ENCODE results near the gene PCNX2.

The PCNX2 gene

GRCh38 chr1:233295237-233295974 lies at the start of gene PCNX2:
Gene PCNX2 (minus strand): TSS chr1:233295725. CDS start chr1:233295478, 247 bp downstream.
- peak in 5 of 14 donors; percentile 9 to 76 (median 36) for DNase-seq

- DNase-seq: no peak
Observed at GRCh38 chr1:233343262-233343661, 47.7 kb upstream of the PCNX2 start.

- no peak for DNase-seq
Observed at GRCh38 chr1:233342086-233342485, 46.6 kb upstream of the PCNX2 start.

GRCh38 chr1:233340966-233341516 lies 45.5 kb upstream of the PCNX2 start:
- no peak for DNase-seq

- no peak for DNase-seq
Observed at GRCh38 chr1:233340031-233340555, 44.6 kb upstream of the PCNX2 start.

- no peak for DNase-seq
Observed at GRCh38 chr1:233338102-233338501, 42.6 kb upstream of the PCNX2 start.

GRCh38 chr1:233337505-233337904 lies 42.0 kb upstream of the PCNX2 start:
- DNase-seq: no peak

- DNase-seq: no peak
Observed at GRCh38 chr1:233336554-233337456, 41.3 kb upstream of the PCNX2 start.

- no peak for DNase-seq
Observed at GRCh38 chr1:233334092-233334491, 38.6 kb upstream of the PCNX2 start.

GRCh38 chr1:233333086-233333485 lies 37.6 kb upstream of the PCNX2 start:
- no peak for DNase-seq

- DNase-seq: no peak
Observed at GRCh38 chr1:233331676-233332519, 36.4 kb upstream of the PCNX2 start.

- DNase-seq: peak in 2 of 14 donors; percentile 1 to 54
Observed at GRCh38 chr1:233328142-233328921, 32.8 kb upstream of the PCNX2 start.

GRCh38 chr1:233327651-233328141 lies 32.2 kb upstream of the PCNX2 start, which contains the start of gene MAP3K21:
Gene MAP3K21 (plus strand): TSS chr1:233327724. CDS start chr1:233328029, 305 bp downstream.
- peak in 2 of 14 donors; percentile 47 to 65 for DNase-seq

GRCh38 chr1:233326811-233327650 lies 31.5 kb upstream of the PCNX2 start:
- DNase-seq: peak in 10 of 14 donors; percentile 18 to 65 (median 48)

- DNase-seq: no peak
Observed at GRCh38 chr1:233326319-233326718, 30.8 kb upstream of the PCNX2 start.

- DNase-seq: no peak
Observed at GRCh38 chr1:233323718-233324117, 28.2 kb upstream of the PCNX2 start.

- no peak for DNase-seq
Observed at GRCh38 chr1:233320023-233320422, 24.5 kb upstream of the PCNX2 start.

- no peak for DNase-seq
Observed at GRCh38 chr1:233319272-233319671, 23.7 kb upstream of the PCNX2 start.

- no peak for DNase-seq
Observed at GRCh38 chr1:233316473-233316872, 20.9 kb upstream of the PCNX2 start.
